ENCODE data around the gene PVALEF.
A peak's percentile ranks its signal among the peaks of the same experiment; 100 is the strongest.
"Not testable (repeated sequence)": the region's sequence is repeated elsewhere in the genome, so short reads cannot be mapped to it uniquely, and the experiment has no call there.

PVALEF gene

DNA sequence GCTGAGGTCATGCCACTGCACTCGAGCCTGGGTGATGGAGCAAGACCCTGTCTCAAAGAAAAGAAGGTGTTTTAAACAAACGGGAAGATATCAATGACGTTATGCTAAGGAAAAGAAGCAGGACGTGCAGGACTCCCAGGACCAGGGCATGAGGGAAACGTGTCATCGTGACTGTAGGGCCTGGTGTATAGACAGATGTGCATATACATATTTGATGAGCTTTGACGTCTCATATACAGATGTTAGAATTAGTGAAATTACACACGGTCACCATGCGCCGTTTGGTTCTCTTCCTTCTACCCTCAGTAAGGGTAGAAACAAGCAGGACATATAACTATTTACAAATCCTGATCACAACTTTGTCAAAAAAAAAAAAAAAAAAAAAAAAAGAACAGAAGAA is 17.6 kb upstream of the PVALEF start:
- DNase-seq: no peak

DNA sequence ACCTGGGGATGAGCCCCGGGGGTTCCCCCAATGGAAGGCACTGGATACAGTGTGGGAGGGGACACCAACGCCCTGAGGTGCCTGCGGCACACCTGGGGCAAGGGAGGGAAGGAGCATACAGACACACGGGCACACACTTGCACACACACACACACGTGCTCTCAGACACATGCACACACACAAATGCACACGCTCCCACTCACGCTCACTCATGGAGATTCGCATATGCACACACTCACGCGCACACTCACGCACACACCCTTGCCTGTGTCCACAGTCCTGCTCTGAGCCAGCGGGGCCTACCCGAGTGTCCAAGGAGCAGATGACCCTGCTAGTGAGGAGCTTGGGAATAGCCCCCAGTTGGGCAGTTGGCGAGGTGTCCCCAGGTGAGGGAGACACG is 16.7 kb upstream of the PVALEF start:
- DNase-seq: no peak

DNA sequence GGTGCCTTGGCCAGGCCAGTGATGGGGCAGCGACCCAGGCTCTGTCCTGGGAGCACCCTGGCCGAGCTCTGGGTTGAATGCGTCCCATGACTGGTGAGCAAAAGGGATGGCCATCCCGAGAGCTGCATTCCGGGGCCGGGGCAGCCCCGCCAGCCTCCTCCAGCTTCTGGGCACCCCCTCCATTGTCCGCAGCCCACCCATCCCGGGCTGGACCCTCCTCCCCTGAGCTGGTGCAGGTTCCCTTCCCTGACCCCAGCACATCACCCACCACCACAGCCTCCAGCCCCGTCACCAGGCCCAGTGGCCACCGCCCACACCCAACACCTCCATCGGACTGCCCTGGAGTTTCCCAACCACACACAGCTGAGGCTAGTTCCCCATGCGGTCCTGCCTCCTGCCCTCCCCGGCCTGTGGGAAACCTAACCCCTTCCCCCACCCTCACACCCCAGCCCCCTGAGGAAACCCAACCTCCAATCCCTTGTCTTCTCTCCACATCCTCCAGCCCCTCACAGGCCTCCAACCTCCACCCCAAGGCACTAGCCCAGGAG is 16.2 kb upstream of the PVALEF start:
- DNase-seq: peak in 1 of 2 donors; percentile 67

DNA sequence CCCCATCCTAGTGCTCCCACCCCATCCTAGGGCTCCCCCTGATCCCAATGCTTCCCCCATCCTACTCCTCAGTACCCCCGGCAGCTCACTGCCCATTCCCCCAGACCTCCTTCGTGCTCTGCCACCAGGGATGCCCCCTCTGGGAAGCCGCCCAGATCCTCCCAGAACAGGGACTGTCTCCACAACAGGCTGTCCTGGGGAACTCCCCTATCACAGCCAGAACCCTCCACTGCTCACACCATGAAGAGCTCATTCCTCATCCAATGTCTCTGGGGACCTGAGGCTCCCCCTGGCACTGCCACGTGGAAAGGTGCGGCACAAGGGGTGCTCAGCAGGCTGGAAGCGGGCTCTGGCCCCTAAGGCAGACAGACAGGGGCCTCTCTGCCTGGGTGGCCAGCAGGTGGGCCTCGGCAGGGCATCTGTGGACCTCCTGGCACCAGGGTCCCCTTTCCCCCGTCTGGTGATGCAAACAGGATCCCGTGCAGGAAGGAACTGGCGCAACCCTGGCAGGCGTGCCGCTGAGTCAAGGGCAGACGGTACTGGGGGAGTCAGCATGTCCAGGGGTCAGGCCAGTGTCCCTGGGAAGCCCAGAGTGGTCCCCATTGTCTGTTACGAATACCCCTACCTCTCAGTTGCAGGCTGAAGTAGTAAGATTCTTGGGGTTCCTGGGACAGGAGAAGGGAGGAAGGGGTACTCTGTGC is 14.8 kb upstream of the PVALEF start:
- DNase-seq: peak in 1 of 2 donors; percentile 73

DNA sequence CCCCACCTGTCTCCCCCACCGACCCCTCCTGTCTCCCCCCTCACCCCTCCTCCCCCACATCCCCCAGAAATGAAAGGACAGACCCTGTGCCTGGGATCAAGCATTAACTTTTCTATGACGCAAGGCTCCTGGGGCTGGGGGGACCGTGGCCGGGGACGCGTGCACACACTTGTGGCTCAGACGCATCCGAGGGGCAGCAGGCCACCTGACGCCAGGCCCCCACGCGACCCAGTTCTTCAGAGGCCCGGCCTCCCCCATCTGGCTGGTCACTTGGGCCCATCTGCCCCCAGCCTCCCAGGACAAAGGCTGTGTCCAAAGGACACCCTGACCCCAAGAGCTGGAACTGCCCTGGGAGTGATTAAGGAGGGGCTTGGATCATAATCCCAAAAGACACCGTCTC is 14.0 kb upstream of the PVALEF start:
- DNase-seq: no peak

DNA sequence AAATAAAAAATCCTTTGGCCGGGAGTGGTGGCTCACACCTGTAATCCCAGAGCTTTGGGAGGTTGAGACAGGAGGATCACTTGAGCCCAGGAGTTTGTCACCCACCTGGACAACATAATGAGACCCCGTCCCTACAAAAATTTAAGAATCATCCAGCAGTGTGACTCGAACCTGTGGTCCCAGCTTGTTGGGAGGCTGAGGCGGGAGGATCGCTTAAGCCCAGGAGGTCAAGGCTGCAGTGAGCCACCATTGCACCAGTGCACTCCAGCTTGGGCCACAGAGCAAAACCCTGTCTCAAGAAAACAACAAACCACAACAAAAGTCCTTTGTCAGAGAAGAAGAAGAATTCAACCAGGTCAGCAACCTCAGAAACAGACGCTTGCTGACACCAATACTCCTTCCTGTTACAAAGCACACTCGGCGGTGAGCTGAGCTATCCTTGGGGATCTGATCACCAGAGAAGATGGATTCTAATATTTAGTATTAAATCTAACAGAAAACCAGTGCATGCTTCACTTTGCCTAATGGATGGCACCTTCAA is 12.9 kb upstream of the PVALEF start:
- DNase-seq: no peak

DNA sequence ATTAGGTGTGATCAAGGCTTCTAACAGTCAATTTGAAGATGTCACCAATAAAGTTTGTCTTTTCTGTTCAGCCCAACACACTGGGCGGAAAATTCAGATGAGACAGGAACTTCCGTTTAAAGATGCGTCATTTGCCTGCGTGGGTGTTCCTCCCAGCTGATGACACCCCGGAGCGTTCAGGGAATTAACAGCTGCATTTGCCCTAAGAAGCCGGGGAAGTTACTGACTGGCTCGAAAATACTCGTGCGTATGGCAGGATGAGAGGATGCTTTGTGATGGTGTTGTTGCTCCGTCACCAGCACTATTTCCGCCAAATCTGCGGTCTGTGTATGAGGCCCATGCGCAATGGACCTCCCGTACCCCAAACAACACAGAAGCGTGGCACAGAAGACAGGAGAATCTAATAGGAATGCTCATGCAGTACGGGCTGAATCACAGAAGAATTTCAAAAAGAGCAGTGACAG is 11.9 kb upstream of the PVALEF start:
- DNase-seq: peak; percentile 33 to 46

DNA sequence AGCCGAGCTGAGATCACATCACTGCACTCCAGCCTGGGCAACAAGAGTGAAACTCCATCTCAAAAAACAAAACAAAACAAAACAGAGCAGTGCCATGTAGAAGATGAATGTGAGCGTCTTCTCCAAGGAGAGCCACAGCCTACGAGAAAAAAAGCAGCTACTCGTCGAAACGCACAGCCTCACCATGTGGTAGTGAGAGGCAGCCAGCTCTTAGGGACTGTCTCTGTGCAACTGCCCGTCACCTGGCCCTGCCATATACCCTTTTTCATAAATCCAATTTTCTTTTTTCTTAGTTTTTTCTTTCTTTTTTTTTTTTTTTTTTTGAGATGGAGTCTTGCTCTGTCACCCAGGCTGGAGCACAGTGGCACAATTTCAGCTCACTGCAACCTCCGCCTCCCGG is 11.3 kb upstream of the PVALEF start:
- not testable (repeated sequence) for DNase-seq

DNA sequence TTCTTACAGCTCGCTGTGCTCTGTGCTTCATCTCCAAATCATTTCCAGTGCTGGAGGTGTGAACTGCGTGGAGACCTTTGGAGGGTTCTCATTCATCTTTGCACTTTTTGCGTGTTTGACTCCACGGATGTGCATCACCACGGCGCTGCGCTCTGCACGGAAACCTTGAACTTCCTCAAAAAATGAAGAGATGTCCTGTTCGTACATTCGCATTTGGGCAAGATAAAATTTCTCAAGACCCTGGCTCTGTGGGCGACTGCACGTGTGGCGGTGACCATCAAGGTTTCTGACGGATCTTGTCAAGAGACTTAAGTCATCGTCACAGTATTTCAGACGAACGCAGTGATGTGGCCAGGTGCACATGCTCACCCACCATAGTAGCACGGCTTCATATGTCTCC is 10.3 kb upstream of the PVALEF start:
- DNase-seq: peak in 1 of 2 donors; percentile 31

DNA sequence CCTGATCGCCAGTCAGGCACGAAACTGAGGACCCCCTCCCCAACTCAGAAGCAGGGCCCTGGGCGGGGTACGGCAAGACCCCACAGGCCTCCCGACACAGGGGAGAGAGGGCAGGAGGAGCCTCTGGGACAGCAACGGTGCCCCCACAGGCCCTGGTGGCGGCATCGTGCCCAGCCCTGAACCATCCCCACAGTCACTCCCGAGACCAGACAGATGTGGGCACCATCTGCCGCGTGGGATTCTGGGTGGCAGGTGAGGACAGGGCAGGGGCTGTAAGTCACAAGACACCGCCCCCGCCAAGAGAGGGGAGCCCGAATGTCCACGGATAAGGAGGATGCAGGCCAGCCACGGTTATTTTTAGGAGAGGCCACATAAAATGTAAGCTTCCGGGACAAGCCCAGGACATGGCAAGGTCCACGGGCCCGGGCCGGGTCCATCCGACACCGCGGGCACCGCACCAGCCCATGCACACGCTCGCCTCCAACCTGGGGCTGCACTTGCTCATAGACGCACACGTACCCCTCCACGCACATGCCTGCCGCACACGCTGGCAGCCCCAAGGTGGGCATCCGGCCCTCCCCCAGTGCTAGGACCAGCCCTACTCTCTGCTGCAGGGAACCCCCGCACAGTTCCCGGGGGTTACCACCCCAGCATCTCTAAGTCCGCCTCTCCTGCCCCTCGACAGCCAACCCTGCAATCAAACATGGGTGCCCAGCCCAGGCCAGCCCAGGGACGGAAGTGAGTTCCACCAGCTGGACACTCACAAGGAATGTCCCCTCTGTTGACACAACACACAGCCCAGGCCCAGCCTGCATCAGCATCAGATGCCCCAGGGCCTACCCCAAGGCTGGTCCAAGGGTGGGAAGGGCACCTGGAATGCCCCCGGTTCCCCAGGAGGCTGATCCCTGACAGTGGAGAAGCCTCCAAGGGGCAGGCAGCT is 8.2 kb upstream of the PVALEF start:
- DNase-seq: no peak

DNA sequence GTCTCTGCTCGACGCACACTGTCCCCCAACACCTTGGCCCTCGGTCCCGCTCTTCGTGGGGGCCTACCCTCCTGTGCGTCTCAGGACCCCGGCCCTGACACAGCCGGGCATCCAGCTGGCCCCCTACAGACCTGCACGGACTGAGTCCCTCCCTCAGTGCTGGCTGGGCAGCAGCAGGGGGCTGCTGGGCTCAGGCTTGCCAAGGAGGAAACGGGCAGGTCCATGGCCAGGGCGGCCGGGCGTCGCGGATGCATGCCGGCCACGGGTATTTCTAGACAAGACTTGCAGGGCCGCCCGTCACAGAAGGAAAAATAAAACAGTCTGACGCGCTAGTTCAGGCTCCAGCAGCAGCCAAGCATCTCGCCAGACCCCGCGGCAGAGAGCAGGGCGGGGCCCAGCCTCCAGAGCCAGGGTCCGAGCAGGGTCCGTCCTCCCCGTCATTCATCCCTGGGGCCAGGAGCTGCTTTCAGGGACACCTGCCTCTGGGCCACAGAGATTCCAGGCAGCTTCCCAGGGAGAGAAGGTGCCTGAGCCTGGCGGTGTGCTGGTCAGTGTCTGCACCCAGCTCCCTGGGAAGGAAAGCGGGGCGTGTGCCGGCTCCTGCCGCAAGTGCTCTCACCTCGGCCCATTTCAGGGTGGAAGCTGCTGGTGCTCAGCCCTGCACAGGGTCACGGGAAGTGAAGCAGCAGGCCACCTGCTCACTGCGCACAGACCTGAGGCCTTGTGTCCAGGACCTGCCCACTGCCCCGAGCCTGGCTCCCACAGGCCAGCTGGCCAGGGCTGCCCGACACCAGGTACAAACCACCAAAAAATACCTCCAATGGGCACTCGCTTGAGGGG is 7.2 kb upstream of the PVALEF start:
- no peak for DNase-seq

DNA sequence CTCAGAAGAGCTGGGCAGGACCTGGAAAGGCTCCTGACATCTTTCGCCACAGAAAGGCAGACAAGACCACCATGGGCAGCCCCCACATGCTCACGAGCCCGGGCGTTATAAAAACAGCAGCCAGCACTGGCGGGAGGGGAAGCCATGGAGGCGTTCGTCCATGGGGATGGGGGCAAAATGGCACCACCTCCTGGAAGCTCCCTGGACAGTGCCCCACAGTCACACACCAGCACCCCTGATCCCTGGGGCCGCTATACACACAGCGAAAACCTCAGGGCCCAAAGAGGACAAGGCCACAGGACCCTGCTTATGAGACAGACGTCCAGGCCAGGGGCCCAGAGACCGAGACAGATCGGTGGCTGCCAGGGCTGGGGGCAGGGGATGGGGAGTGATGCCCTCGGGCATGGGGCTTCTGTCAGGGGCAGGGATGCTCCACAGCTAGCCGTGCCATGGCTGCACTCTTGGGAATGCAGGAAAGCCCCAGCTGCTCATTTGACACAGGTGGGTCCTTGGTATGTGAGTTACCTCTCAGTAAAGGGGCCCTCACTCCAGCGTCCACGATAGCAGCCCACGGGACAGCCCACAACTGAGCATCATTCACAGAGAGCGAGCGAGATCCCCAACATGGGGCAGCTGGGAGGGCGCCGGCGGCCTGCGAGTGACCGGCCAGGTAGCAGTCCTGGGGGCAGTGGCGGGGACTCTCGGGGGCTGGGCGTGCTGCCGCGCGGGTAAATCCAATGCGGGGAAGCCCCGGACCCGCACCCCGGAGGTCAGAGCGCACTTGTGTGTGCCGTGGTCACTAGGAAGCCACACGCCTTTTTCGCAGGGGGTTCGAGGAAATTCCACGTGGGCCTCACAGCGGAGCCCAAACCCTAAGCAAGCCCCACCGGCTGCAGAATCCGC is 6.4 kb upstream of the PVALEF start:
- no peak for DNase-seq

DNA sequence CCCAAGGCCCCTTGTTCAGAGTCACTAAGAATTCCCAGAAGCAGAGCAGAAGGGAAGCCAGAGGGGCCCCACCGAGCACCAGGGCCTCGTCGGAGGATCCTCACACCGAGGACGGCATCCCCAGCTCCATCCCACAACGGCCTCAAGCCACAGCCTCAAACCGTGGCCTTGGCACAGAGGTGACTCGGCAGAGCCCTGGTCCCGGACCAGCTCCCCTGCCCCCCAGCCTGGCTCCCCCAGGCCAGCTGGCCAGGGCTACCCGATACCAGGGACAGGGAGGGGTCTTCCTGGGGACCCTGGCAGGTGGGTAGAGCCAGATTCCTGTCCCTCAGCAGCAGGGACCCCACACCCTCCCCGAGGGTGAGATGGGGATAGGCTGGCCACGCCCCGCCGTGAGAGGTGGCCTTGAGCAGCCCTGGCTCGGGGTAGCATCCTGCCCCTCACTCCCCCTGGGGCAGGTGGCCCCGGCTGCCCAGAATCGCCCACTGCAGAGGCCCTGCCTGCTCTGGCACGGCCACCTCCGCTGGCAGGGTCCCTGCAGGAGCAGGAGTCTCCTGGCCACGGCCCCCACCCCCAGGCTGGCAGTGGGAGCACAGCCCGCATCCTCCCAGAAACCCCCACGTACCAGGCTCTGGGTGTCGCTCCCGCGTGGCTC is 5.6 kb upstream of the PVALEF start:
- DNase-seq: no peak

DNA sequence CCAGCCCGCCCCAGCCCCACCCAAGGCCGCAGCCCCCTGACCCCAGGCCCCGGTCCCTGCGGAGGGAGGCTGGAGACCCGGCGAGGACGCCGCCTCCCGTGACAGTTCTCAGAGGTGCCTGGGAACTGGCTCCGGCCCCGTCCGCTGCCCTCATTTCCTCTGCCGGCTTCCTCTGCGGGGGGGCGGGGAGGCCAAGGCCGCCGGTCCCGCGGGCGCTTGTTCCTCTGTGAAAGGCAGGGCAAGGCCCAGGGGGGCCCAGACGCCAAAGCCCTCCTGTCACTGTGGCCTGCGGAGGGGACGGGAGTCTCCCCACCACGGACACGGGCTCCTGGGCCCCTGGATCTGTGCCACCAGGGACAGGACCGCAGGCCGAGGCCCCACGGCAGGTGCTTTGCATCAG is 5.0 kb upstream of the PVALEF start:
- peak; percentile 10 to 45 for DNase-seq

DNA sequence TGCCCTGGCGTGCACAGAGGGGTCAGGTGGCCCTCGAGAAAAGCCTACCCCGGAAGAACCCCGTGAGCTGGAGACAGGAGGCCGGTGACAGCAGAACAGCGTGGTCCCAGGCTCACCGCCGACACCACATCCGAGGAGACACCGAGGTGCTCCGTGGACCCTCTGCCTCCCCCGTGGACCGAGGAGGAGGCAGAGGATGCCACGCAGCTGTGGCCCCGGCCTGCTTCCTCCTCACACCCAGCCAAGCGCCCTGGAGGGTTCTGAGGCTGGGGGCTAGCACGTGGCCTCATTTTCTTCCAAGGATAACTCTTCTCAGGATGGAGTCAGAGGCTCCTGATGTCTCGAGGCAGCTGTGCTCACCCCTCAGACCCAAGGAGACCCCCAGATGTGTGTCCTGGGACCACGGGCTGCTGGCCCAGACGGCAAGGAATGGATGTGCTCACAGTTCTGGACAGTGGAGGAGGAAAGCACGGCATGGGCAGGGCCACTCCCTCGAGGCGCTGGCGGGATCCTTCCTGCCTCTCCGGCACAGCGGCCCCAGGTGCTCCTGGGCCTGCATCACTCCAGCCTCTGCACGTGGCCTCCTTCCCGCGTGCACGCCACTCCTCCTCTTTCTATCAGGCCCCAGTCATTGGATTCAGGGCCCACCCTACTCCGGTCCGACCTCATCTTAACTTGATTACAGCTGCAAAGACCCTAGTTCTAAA is 4.4 kb upstream of the PVALEF start:
- no peak for DNase-seq

DNA sequence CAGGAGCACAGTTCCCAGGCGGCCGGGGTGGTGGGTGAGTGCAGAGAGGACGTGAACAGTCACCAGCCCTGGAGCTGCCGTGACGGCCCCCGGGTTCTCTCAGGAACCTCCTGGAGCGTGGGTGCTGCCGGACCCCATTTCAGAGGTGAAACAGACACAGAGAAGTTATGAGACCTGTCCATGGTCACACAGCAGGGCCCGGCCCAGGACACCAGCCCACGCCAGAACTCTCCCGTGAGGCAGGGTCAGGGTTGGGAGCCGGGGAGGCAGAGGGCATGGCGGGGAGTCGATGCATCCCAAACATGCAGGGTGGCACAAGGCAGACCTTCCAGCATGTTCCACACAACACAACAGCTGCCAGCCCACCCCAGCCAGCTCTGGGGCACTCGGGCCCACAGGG is 3.8 kb upstream of the PVALEF start:
- DNase-seq: no peak

DNA sequence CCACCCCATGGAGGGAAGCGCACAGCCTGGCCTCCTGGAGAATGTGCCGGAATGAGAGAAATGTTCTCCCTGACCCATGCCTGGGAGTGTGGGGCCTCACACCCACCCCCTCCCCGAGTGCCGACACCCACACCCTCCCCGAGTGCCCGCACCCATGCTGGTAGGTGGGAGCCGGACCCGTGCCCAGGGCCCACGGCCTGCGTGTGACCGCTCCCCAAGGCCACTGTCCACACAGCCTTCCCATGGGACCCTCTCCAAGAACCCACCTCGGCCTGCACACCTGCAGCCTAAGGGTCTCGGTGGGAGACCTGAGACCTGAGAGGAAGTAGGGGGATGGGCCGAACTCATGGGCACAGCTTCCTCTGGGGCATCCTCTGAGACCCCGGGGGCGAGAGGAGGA is 3.3 kb upstream of the PVALEF start:
- no peak for DNase-seq

DNA sequence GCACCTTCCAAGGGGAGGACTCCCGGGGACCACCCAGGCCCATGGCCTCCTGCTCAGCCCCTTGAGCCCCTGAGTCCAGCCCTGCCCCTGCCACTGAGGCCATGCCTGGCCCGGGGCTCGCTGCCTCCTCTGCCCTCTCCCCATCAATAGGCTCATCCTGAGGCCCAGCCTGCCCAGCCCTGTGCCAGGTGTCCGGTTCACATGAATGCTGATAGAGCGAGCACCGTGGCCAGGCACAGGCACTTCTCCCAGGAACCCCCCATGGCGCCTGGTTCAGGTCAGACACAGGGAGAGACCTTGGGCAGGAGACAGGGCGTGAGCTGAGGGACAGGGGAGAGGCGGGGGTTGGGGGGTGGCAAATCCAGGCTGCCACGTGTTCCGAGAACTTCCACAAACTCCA is 2.8 kb upstream of the PVALEF start:
- DNase-seq: no peak

DNA sequence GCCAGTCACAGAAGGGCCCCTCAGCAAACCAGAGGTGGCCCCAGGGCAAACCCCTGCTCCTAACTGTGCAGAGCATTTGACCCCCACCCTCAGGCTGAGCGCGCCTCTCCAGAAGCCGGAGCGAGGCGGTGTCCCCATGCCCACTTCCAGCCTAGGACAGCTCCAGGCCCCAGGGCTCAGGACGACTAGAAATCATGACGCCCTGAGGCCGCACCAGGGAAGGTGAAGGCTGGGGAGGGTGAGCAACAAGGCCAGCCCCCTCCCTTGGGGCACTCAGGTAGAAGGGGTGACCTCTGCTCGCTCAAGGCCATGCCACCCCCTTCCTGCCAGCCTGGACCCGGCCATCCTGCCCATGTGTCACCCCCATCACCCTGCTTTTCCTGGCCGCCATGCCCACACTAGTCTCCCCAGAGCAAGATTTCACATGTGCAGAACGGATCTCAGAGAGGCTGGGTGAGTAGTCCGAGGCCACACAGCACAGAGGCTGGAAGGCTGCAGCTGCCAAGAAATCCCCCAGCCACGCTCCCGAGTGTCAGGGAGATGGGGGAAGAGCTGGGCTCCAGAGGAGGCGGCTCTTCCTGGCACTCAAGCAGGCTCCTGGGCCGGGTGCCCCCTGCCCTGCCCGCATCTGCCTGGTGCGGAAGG is 2.1 kb upstream of the PVALEF start:
- DNase-seq: no peak
